GM18517 (cell line): ENCODE measurements around the gene NAT9.

Experiments
- ATAC-seq: cut with Tn5 transposase; IDR thresholded peaks from one replicate; pipeline ENCODE4 v1.9.1; 2021; ENCODE audit warnings: mild to moderate bottlenecking, moderate library complexity; ENCODE audit not compliant: unreplicated experiment

Gene NAT9

GRCh38 chr17:74780443-74781238 lies 4.5 kb upstream of the NAT9 start:
- no peak for ATAC-seq

DNA sequence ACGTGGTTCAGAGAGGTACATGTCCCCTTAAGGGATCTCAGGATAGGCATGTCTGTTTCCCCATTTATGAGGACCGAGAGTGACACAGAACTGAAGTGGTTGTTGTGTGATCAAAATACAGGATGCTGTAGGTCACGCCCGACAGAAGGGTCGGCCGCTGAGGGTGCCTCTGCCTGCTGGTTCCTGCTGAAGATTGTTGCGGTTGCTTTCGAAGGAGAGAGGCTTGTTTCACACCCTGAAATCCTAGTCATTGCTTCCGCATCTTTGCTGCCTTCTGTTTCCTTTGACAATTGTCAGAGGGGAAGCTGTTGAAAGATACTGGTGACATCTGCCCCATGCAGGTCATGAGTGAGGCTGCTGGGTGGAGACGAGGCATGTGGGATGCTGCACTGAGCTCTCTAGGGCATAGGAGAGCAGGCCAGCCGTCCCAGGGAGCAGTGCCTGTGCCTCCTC lies 3.8 kb upstream of the NAT9 start:
- ATAC-seq = peak; percentile 57

GRCh38 chr17:74779501-74779900 lies 3.4 kb upstream of the NAT9 start:
- ATAC-seq = no peak

DNA sequence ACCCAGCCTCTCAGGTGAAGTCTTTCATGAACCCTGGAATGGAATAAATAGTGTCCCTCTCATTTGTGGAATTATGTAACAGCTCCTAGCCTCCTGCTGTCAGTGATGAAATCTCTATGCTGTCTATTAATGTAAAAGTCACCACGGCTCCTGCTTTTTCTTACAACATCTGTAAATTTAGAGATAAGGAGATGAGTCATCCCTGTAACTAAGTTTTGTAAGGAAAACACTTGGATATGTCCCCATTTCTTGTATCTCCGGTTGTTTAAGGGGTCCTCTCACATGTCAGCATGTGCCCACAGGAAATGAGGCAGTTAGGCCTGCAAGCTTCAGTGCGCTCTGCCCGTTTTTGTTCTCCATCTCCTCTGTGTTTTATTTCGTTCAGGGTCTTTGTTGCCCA lies 2.8 kb upstream of the NAT9 start:
- ATAC-seq = no peak

DNA sequence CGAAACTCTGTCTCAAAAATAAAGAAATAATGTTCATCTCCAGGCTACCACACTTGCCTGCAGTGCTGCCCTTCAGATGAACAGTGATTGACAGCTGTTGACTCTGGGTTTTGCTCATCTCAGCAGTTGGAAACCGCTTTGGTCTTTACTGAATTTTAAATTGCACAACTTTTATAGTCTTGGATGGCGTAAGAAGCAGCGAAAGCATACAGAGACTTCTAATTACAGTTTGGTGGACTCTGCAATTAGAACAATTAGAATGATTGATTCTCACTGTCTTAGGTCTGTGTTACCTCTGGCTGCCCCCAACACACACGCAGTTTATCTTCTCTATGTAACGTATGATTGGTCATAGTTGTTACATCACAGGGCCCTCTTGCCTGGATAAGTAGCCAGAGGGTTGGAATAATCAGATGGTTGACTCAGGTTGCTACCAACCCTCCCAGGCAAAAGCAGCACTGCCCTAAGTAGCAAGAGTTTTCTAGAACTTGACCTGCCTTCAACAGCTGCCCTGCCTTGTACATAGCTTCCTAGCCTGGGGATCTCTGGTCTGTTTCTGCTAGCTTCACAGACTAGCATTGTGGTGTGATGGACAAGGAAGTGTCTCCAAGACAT lies 1.9 kb upstream of the NAT9 start:
- ATAC-seq = no peak

GRCh38 chr17:74776990-74777389 lies 845 bp upstream of the NAT9 start:
- no peak for ATAC-seq

DNA sequence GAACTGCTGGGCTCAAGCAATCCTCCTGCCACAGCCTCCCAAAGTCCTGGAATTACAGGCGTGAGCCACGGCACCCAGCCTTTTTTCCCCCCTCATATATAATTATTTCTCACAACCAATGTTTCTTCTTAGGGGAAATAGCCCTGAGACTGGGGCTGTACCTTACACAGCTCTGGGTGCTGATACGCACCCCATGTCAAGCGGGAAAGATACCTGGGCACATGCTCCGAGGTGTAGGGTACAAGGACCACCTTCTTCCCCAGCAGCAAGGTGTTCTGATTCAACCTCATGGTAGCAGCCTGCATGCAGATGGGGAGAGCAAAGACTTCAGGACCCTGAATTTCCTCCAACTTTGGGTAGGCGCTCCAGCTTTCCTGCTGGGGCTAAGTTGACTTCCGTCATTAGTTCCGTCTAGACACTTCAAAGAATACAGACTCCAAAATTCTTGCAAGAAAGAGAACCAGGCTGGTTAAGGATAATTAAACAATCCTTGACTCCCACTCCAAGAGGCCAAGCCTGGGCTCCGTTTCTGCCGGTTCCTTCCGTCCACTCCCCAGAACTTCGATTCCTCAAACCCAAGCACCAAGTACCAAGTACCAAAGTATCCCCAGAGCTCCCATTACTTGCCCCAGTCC lies 619 bp downstream of the NAT9 start:
- no peak for ATAC-seq

GRCh38 chr17:74773871-74774286 lies 2.3 kb downstream of the NAT9 start:
- no peak for ATAC-seq

DNA sequence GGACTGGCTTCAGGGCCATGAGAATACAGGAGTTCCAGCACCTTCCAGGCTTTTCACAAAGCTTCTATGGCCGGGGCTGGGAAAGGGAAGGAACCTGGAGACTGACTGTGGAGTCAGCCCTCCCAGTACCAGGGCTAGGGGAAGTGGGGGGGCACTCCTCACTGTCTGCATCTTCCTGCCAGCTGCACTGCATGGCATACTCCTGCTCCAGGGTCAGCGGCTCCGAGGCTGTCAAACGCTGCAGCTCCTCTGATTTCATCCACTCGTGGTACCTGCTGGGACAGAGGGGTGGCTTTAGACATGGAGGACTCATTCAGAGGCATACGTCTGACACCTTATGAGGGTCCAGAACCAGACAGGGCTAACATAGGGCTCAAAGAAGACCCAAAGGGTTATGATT lies 2.7 kb downstream of the NAT9 start:
- ATAC-seq = no peak

DNA sequence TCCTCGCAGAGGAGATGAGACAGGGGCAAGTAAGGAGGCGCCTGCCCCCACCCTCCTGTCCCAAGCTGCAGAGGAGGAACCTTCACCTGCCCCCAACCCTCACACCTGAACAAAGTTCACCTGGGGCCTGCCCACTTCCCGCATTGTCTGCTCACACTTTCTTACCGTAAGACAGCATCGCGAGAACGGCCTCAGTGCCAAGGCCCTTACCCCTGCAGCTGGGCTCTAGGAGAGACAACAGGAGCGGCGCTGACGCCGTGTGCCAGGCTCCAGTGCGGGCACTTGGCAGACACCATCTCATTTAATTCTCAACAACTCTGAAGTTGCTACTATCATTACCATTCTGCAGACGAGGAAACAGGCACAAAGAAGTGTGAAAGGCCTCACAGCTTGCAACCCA lies 4.1 kb downstream of the NAT9 start:
- no peak for ATAC-seq

DNA sequence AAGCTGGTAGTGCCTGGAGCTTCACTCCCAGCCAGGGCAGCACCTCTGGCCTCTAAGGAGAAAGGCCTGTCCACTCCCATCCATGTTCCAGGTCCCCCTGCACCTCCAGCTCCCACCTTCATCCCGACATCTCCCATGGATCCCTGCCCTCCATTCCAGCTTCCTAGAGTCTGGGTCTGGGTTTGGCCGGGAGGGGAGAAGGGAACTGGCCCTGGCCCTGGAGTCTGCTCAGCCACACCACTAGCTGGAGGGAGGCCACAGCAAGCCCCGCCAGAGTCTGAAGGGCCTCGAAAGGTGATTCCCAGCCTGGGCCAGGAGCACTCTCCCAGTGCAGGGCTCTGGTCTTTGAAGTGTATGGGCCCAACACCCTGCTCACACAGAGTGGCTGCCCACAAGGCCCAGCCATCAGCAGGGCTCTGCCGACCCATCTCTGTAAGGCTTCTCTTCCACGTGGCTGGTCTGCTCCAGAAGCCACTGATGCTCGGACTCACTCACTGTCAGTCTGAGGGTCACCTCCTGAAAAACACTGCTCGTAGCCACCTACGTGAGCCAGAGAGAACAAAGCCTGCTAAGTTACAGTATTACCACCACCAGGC lies 4.7 kb downstream of the NAT9 start:
- no peak for ATAC-seq

DNA sequence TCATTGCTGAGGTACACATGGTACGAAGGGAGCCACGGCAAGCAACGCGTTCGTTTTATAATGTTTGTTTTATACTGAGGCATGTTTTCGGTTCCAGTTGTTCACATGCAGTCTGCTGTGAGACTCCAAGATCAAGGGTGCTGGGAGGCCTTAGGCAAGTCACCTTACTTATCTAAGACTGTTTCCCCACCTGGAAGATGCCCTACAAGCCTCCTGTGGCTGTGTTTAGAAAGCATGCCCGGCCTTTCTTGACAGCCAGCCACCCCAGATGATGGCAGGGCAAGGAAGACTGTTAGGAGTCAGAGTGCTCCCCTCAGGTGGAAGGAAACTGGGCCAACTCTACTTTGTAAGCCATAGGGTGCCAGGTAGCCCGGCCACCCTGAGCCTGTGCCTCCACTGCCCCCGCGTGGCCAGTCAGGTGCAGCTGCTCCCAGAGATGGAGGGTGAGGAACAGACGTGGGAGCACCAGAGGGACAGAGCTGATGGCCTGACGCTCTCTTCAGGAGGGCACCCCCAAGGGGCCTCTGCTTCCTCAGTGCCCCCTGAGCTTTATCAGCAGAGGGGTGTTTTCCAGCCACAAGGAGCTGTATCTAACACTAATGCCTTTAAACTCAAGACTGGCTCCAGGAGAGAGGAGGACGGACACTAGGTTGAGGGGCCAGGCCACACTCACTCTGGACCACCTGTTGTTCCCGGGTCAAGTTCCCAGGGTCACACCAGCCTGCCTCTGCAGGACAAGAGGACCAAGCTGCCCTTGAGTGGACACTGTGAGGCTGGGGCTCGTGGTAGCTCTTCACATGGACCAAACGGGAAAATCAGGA lies 5.4 kb downstream of the NAT9 start:
- no peak for ATAC-seq

DNA sequence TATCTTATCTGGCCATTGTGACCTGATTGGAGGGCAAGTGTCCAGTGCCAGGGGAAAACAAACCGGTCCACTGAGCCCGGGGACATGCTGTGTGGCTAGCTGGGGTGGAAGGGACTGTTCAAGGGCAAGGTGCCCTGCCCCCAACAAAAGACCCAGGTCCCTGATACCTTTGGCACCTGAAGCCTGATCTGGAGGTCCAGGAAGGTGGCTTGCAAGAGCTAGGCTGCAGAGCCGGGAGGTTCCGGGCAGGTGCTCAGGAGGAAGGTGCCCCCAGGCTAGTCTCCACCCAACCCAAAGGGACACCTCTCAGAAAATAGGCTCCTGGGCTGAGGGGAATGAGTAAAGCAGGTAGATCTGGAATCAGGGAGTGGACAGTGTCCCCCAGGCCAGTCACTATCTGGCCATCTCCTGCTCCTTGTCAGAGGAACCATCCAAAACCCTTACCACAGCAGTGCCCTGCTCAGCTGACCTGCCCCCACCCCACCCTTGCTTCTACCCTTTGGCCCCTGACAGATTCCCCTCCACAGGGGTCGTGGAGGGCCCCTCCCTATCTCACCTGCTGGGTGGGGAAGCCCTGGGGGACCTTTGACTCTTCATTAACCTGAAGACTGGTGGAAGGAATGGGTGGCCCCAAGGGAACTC lies 6.2 kb downstream of the NAT9 start:
- ATAC-seq = no peak

- no peak for ATAC-seq
Observed at GRCh38 chr17:74769266-74769855, 6.8 kb downstream of the NAT9 start.

GRCh38 chr17:74768763-74769114 lies 7.4 kb downstream of the NAT9 start:
- no peak for ATAC-seq

GRCh38 chr17:74768069-74768762 lies 7.9 kb downstream of the NAT9 start:
- no peak for ATAC-seq

- no peak for ATAC-seq
Observed at GRCh38 chr17:74767111-74767516, 9.0 kb downstream of the NAT9 start.

DNA sequence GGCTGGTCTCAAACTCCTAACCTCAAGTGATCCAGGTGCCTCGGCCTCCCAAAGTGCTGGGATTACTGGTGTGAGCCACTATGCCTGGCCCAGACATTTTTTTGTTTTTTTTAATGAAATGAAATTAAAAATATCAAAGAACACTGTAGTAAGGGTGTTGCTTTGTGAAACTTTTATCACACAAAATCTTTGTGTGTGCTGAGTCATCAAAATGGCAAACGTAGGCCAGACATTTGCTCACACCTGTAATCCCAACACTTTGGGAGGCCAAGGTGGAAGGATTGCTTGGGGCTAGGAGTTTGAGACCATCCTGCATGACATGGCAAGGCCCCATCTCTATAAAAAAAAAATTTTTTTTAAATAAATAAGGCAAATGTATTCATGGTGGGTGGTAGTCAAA lies 9.7 kb downstream of the NAT9 start:
- no peak for ATAC-seq

GRCh38 chr17:74764751-74765286 lies 11.3 kb downstream of the NAT9 start:
- ATAC-seq = no peak
